Progenitor cell of endocrine pancreas (in vitro differentiated cells): ENCODE results near the gene APC2. TPM values are rescaled to one million over a fixed set of nuclear protein-coding genes. Genes with fewer than 3 reads are reported as not detected.

Experiments used
- DNase-seq: peaks from one replicate; pipeline ENCODE4 v3.0.0; 2021; ENCODE audit warnings: low spot score; ENCODE audit not compliant: unreplicated experiment
- H3K27ac Mint-ChIP-seq: 2 replicates; pipeline ENCODE4 v1.8.0; 2021; ENCODE audit warnings: mild to moderate bottlenecking, moderate library complexity, mixed read lengths
- H3K27me3 Mint-ChIP-seq: 2 replicates; pipeline ENCODE4 v1.8.0; 2021; ENCODE audit warnings: mixed read lengths
- H3K36me3 Mint-ChIP-seq: 2 replicates; pipeline ENCODE4 v1.8.0; 2022; ENCODE audit warnings: mixed read lengths; ENCODE audit not compliant: insufficient read depth
- H3K4me1 Mint-ChIP-seq: 2 replicates; pipeline ENCODE4 v1.8.0; 2021; ENCODE audit warnings: low read depth, mixed read lengths
- H3K4me3 Mint-ChIP-seq: 2 replicates; pipeline ENCODE4 v1.8.0; 2021; ENCODE audit warnings: low read depth, mild to moderate bottlenecking, moderate library complexity, mixed read lengths
- H3K9me3 Mint-ChIP-seq: 2 replicates; pipeline ENCODE4 v1.8.0; 2021; ENCODE audit warnings: low read depth, mixed read lengths
- total RNA-seq: library from RNA; stranded (reverse); gene quantifications from 2 replicates; pipeline ENCODE4 v1.2.1, GENCODE V29; 2021
- TF ChIP-seq, protein P1 (sequence below): fragments of 200-600 bp; sonication (generic); IDR thresholded peaks from one replicate; pipeline ENCODE4 v1.5.0; 2021; ENCODE audit warnings: antibody characterized with exemption, mild to moderate bottlenecking; ENCODE audit not compliant: unreplicated experiment

The APC2 gene
- total RNA-seq, 1 donor from 2014 or later = 5.8 TPM

DNA sequence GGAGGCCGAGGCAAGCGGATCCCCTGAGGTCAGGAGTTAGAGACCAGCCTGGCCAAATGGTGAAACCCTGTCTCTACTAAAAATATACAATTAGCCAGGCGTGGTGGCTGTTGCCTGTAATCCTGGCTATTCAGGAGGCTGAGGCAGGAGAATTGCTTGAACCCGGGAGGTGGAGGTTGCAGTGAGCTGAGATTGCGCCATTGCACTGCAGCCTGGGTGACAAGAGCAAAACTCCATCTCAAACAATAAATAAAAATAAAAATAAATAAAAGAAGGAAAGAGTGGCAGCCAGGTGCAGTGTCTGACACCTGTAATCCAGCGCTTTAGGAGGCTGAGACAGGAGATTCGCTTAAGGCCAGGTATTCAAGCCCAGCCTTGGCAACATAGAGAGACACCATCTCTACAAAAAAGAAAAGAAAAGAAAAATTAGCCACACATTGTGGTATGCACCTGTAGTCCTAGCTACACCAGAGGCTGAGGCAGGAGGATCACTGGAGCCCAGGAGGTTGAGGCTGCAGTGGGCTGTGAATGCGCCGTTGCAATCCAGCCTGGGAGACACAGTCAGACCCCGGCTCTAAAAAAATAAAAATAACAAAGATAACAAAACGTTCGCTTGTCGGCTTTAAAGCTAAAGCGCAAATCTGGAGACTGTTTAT is 52.6 kb downstream of the APC2 start:
- Mint-ChIP-seq H3K9me3 (no peaks in the 10 kb centered on the region), H3K4me3 (no peak overlapping the region), H3K36me3 (peaks cover under 1% of the 10 kb centered on the region), H3K27me3 (peaks cover 24% of the 10 kb centered on the region), H3K4me1 (peaks cover 5% of the 10 kb centered on the region), H3K27ac (no peak overlapping the region)
- TF ChIP-seq, protein P1, sequence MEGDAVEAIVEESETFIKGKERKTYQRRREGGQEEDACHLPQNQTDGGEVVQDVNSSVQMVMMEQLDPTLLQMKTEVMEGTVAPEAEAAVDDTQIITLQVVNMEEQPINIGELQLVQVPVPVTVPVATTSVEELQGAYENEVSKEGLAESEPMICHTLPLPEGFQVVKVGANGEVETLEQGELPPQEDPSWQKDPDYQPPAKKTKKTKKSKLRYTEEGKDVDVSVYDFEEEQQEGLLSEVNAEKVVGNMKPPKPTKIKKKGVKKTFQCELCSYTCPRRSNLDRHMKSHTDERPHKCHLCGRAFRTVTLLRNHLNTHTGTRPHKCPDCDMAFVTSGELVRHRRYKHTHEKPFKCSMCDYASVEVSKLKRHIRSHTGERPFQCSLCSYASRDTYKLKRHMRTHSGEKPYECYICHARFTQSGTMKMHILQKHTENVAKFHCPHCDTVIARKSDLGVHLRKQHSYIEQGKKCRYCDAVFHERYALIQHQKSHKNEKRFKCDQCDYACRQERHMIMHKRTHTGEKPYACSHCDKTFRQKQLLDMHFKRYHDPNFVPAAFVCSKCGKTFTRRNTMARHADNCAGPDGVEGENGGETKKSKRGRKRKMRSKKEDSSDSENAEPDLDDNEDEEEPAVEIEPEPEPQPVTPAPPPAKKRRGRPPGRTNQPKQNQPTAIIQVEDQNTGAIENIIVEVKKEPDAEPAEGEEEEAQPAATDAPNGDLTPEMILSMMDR = no peak
- no peak for DNase-seq

DNA sequence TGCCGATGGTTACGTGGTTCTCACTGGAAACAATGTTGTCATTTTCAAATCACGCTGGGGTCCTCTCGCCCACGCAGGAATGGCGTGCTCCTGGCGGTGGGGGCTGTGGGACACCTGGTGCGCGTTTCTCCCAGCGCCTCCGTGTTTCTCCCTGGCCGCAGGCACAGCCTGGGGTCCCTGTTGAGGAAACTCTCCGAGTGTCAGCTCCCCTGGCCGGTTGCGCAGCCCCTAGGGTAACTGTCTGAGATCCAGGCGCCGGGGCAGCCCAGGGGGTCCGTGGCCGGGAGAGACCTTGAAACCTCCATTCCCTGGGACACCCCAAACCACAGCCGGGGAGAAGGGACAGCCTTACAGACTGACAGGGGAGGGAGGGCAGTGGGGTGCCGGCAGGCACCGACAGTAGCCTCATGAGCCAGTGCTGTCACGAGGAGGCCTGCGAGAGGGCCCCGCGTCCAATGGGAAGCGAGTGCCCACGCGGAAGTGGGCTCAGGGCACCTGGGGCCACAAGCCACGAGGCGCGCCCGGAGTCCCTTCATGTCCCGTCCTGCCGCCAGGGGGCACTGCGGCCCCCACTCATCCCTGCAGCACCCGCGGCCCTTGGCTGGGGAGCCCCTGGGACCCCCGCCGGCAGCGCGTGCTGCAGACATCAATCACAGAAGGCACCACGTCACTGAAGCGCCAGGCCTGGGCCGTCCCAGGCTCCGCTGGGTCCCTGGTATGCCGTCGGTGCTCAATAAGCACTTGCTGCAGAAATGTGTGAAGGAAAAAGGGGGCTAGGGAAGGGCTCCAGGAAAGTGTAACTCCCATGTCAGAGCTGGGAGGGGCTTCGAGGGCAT is 53.4 kb downstream of the APC2 start:
- Mint-ChIP-seq H3K4me1 (peaks cover 4% of the 10 kb centered on the region), H3K27me3 (peaks cover 24% of the 10 kb centered on the region)

DNA sequence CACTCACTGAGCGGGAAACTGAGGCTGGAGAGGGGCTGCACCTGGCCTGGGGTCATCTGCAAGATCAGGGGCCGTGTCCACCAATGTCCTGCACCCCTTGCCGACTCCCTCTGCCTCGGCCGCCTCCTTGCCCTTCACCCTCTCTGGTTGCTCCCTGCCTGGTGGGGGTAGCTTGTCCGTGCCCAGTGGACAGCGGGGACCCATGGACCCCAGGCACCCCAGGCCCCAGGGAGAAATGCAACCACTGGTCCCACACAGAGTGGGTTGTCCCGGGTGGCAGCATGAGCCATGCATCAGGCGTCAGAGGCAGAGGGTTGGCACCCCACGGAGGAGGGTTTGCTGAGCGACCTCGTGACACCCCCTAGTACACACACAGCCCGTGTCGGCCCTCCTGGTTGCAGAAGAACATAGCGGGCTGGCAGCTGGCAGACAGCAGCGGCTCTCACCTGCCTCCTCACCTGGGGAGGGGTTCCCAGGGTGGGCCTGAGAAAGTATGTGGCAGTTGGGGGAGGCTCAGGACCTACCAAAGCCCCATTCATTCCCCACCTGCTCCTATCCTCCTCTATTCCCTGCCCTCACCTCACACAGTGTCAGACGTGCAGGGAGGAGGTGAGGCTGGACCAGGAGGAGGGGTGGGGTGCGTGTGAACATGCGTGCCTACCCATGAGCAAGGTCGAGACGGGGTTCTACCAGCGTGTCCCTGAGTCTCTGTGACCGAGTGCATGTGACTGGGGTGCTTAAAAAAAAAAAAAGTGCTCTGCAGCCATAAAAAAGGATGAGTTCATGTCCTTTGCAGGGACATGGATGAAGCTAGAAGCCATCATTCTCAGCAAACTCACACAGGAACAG is 54.2 kb downstream of the APC2 start:
- no peaks in the 10 kb centered on the region for H3K9me3 Mint-ChIP-seq
- TF ChIP-seq, protein P1 = no peak
- no peak overlapping the region for H3K27ac Mint-ChIP-seq
- DNase-seq = no peak
- H3K27me3 Mint-ChIP-seq = peaks cover 24% of the 10 kb centered on the region
- peaks cover 2% of the 10 kb centered on the region for H3K36me3 Mint-ChIP-seq
- H3K4me3 Mint-ChIP-seq = no peak overlapping the region
- peaks cover 4% of the 10 kb centered on the region for H3K4me1 Mint-ChIP-seq

More for the DNA sequence above, 53.4 kb downstream of the APC2 start:
- Mint-ChIP-seq H3K36me3 (peaks cover 2% of the 10 kb centered on the region), H3K4me3 (no peak overlapping the region), H3K27ac (no peak overlapping the region), H3K9me3 (no peaks in the 10 kb centered on the region)
- DNase-seq = no peak
- TF ChIP-seq, protein P1 = peak; percentile 76

DNA sequence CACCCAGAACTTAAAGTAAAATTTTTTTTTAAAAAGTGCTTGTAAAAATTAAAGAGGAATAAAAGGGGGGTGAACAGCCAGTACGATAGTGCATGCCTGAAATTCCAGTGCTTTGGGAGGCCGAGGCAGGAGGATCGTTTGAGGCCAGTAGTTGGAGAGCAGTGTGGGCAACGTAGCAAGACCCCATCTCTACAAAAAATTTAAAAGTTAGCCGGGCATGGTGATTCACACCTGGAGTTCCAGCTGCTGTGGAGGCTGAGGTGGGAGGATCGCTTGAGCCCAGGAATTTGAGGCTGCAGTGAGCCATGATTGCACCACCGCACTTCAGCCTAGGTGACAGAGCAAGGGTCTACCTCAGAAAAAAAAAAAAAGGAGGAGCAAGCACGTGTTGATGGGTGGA is 55.1 kb downstream of the APC2 start:
- H3K4me3 Mint-ChIP-seq = no peak overlapping the region
- H3K36me3 Mint-ChIP-seq = peaks cover 2% of the 10 kb centered on the region
- H3K9me3 Mint-ChIP-seq = no peaks in the 10 kb centered on the region

More for the DNA sequence above, 55.1 kb downstream of the APC2 start:
- peaks cover 6% of the 10 kb centered on the region for H3K4me1 Mint-ChIP-seq
- H3K27ac Mint-ChIP-seq = no peak overlapping the region
- DNase-seq = no peak
- TF ChIP-seq, protein P1 = no peak
- H3K27me3 Mint-ChIP-seq = peaks cover 28% of the 10 kb centered on the region
